Measurements from ENCODE around the gene TRIO.

DNA sequence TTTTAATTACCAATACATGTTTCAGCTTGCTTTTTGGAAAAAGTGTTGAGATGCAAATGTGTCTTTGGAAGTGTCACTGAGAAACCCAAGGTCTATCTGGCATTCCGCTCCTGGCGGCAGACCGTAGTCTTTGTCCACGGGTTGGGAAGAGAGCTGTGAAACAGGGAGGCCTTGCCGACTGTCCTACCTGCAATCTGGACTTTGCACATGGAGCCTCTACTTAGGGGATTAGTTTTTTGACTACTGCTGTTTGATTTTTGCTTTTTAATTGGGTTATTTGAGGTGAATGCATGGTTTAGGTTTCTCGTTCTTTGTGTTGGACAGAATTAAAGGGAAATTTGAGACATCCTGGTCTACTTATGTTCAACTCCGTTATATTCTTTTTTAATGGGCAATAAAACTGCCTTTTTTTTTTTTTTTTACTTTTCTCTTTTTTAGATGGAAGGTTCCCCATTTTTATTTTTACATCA, 25.7 kb downstream of the TRIO start:
- TF ChIP-seq, protein P1, sequence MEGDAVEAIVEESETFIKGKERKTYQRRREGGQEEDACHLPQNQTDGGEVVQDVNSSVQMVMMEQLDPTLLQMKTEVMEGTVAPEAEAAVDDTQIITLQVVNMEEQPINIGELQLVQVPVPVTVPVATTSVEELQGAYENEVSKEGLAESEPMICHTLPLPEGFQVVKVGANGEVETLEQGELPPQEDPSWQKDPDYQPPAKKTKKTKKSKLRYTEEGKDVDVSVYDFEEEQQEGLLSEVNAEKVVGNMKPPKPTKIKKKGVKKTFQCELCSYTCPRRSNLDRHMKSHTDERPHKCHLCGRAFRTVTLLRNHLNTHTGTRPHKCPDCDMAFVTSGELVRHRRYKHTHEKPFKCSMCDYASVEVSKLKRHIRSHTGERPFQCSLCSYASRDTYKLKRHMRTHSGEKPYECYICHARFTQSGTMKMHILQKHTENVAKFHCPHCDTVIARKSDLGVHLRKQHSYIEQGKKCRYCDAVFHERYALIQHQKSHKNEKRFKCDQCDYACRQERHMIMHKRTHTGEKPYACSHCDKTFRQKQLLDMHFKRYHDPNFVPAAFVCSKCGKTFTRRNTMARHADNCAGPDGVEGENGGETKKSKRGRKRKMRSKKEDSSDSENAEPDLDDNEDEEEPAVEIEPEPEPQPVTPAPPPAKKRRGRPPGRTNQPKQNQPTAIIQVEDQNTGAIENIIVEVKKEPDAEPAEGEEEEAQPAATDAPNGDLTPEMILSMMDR (IDR thresholded peaks at IDR 0.05), result no peak
- no peak for TF ChIP-seq POLR2A (IDR thresholded peaks at IDR 0.05; ENCODE audit: low read depth)
